SU-DHL-6 (cell line): Measurements from ENCODE around the gene GARS1.

ENCODE experiments used
- H2AFZ ChIP-seq: fragments of 200-600 bp; sonication (generic); 2 replicates; pipeline ENCODE4 v1.6.1; 2014; ENCODE audit warnings: low read depth, mild to moderate bottlenecking, moderate library complexity, mixed read lengths, antibody characterized with exemption, low read length; ENCODE audit not compliant: severe bottlenecking
- H3F3A ChIP-seq: fragments of 200-600 bp; shearing (Covaris generic); 2 replicates; pipeline ENCODE4 v1.6.0; 2016; ENCODE audit warnings: antibody characterized with exemption, mild to moderate bottlenecking; ENCODE audit not compliant: insufficient read depth
- H3K27ac ChIP-seq: fragments of 200-600 bp; sonication (generic); 2 replicates; pipeline ENCODE4 v1.5.1; 2016; ENCODE audit warnings: low read depth, mild to moderate bottlenecking, low read length, moderate library complexity, mixed read lengths
- H3K27me3 ChIP-seq: fragments of 200-600 bp; sonication (generic), shearing (Covaris generic); 2 replicates; pipeline ENCODE4 v1.6.0; 2014; ENCODE audit warnings: mild to moderate bottlenecking, low read length
- H3K36me3 ChIP-seq: fragments of 200-600 bp; sonication (generic); 2 replicates; pipeline ENCODE4 v1.6.1; 2014; ENCODE audit warnings: mild to moderate bottlenecking, low read length, mixed read lengths
- H3K4me2 ChIP-seq: fragments of 300-600, 200-600 bp; shearing (Covaris generic), sonication (generic); 2 replicates; pipeline ENCODE4 v1.6.0; 2014; ENCODE audit warnings: low read length, low read depth, mild to moderate bottlenecking; ENCODE audit not compliant: poor library complexity, severe bottlenecking
- H3K4me3 ChIP-seq: fragments of 200-600 bp; sonication (generic); 2 replicates; pipeline ENCODE4 v1.5.1; 2014; ENCODE audit warnings: antibody characterized with exemption, low read length, mild to moderate bottlenecking, mixed read lengths; ENCODE audit not compliant: insufficient read depth, poor library complexity, severe bottlenecking
- H3K79me2 ChIP-seq: fragments of 200-600 bp; sonication (generic); 2 replicates; pipeline ENCODE4 v1.6.1; 2014; ENCODE audit warnings: mild to moderate bottlenecking, low read length, moderate library complexity; ENCODE audit not compliant: insufficient read depth
- H3K9ac ChIP-seq: fragments of 200-600 bp; sonication (generic); 2 replicates; pipeline ENCODE4 v1.7.0; 2014; ENCODE audit warnings: mild to moderate bottlenecking, low read length
- H3K9me2 ChIP-seq: fragments of 200-600 bp; sonication (generic); replicated peaks from 2 replicates; pipeline ENCODE4 v1.6.1; 2014; ENCODE audit warnings: low read length; ENCODE audit not compliant: insufficient read depth
- H3K9me3 ChIP-seq: fragments of 200-600 bp; sonication (generic); 2 replicates; pipeline ENCODE4 v1.6.1; 2014; ENCODE audit warnings: low read length, mixed read lengths; ENCODE audit not compliant: insufficient read depth
- H4K20me1 ChIP-seq: fragments of 200-600 bp; sonication (generic); 2 replicates; pipeline ENCODE4 v1.6.1; 2014; ENCODE audit warnings: low read depth, mild to moderate bottlenecking, antibody characterized with exemption, low read length, moderate library complexity, mixed read lengths
- EZH2phosphoT487 ChIP-seq: fragments of 200-600 bp; sonication (generic), shearing (Covaris generic); conservative IDR thresholded peaks from 2 replicates; pipeline ENCODE4 v1.6.1; 2018; ENCODE audit warnings: mild to moderate bottlenecking, antibody characterized with exemption, low read length, moderate library complexity, mixed read lengths
- TF ChIP-seq, protein P1 (sequence below): fragments of 200-600 bp; sonication (generic); IDR thresholded peaks from one replicate; pipeline ENCODE4 v1.5.1; 2017; ENCODE audit warnings: antibody characterized with exemption, mild to moderate bottlenecking, low read length, moderate library complexity; ENCODE audit not compliant: insufficient read depth, poor library complexity, severe bottlenecking

The GARS1 gene

DNA sequence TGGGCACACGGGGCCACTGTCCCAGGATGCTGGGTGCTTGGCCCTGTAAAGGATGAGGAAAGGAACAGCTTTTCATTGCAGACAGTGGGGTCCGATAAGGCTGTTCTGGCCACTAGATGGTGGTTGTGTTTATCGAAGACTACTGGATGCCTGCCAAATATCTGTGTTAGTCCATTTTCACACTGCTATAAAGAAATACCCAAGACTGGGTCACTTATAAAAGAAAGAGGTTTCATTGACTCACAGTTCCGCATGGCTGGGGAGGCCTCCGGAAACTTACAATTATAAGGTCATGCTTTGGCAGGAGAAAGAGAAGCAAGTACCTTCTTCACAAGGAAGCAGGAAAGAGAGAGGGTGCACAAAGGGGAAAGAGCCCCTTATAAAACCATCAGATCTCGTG is 32.2 kb upstream of the GARS1 start:
- Histone ChIP-seq H3K27ac (no peak overlapping the region), H3F3A (no peaks in the 10 kb centered on the region), H3K79me2 (no peaks in the 10 kb centered on the region), H3K9me2 (no peaks in the 10 kb centered on the region), H3K36me3 (no peaks in the 10 kb centered on the region), H3K27me3 (no peaks in the 10 kb centered on the region), H3K9me3 (no peaks in the 10 kb centered on the region), H3K4me2 (no peak overlapping the region), H2AFZ (no peak overlapping the region), H4K20me1 (no peaks in the 10 kb centered on the region), H3K4me3 (no peak overlapping the region), H3K9ac (no peak overlapping the region)
- TF ChIP-seq, protein P1, sequence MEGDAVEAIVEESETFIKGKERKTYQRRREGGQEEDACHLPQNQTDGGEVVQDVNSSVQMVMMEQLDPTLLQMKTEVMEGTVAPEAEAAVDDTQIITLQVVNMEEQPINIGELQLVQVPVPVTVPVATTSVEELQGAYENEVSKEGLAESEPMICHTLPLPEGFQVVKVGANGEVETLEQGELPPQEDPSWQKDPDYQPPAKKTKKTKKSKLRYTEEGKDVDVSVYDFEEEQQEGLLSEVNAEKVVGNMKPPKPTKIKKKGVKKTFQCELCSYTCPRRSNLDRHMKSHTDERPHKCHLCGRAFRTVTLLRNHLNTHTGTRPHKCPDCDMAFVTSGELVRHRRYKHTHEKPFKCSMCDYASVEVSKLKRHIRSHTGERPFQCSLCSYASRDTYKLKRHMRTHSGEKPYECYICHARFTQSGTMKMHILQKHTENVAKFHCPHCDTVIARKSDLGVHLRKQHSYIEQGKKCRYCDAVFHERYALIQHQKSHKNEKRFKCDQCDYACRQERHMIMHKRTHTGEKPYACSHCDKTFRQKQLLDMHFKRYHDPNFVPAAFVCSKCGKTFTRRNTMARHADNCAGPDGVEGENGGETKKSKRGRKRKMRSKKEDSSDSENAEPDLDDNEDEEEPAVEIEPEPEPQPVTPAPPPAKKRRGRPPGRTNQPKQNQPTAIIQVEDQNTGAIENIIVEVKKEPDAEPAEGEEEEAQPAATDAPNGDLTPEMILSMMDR: no peak
- TF ChIP-seq EZH2phosphoT487: no peak

- no peaks in the 10 kb centered on the region for H4K20me1 ChIP-seq
- TF ChIP-seq EZH2phosphoT487: no peak
- TF ChIP-seq, protein P1: no peak
- H3K9me3 ChIP-seq: no peaks in the 10 kb centered on the region
- no peak overlapping the region for H3K4me2 ChIP-seq
- no peaks in the 10 kb centered on the region for H3K9me2 ChIP-seq
- H3K27me3 ChIP-seq: no peaks in the 10 kb centered on the region
- no peak overlapping the region for H3K4me3 ChIP-seq
- no peaks in the 10 kb centered on the region for H3K36me3 ChIP-seq
- H3F3A ChIP-seq: no peaks in the 10 kb centered on the region
- H2AFZ ChIP-seq: no peak overlapping the region
- H3K27ac ChIP-seq: no peak overlapping the region
- no peak overlapping the region for H3K9ac ChIP-seq
- no peaks in the 10 kb centered on the region for H3K79me2 ChIP-seq
These were observed 31.8 kb upstream of the GARS1 start for GRCh38 chr7:30562909-30563308.

- no peak overlapping the region for H3K9ac ChIP-seq
- H3K4me2 ChIP-seq: no peak overlapping the region
These were observed 31.2 kb upstream of the GARS1 start for GRCh38 chr7:30563326-30563942.

More at GRCh38 chr7:30563326-30563942, 31.2 kb upstream of the GARS1 start:
- Histone ChIP-seq H3K27me3 (no peaks in the 10 kb centered on the region), H3F3A (no peaks in the 10 kb centered on the region), H2AFZ (no peak overlapping the region), H3K27ac (no peak overlapping the region), H3K9me2 (no peaks in the 10 kb centered on the region), H4K20me1 (no peaks in the 10 kb centered on the region), H3K79me2 (no peaks in the 10 kb centered on the region), H3K4me3 (no peak overlapping the region), H3K9me3 (no peaks in the 10 kb centered on the region), H3K36me3 (no peaks in the 10 kb centered on the region)
- no peak for TF ChIP-seq EZH2phosphoT487
- TF ChIP-seq, protein P1: no peak
